GM21515 (cell line): ENCODE data around the gene CARS2.

Experiments
- ATAC-seq: cut with Tn5 transposase; IDR thresholded peaks from one replicate; pipeline ENCODE4 v1.9.1; 2021; ENCODE audit not compliant: unreplicated experiment

The CARS2 gene

DNA sequence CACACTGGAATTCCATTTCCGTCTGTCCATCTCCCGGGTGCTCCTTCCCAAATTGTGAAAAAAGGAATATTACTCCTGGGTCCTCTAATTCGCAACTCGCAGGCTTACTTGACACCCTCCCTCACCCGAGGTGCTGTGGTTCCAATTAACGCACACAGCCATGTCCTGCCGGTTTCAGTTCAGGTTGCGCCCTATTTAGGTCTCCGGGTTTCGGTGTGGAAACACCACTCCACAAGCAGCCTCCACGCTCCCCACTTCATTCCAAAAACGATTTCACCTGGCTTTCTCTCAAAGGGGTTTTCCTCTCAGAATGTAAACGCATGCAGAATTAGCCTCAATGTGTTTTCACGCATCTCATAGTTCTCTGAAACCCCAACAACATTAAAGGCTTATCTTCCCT lies 52.6 kb downstream of the CARS2 start:
- no peak for ATAC-seq

DNA sequence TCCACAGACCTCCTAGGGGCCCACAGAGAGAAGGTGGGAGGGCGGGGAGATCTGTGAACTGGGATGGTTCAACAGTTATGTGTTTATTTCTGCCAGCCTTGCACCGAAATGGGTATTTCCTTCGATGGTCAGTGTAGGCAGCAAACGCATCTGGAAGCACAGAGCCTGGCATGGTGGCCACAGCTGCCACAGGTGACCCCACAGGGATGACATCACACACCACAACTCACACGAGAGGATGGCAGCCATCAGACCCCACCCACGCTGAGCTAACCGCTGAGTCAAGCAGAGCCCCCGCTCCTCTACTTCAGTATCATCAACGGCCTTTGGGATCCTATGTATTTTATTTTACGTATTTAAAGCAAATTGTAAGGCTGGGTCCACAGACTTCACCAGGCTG lies 53.2 kb downstream of the CARS2 start:
- no peak for ATAC-seq

DNA sequence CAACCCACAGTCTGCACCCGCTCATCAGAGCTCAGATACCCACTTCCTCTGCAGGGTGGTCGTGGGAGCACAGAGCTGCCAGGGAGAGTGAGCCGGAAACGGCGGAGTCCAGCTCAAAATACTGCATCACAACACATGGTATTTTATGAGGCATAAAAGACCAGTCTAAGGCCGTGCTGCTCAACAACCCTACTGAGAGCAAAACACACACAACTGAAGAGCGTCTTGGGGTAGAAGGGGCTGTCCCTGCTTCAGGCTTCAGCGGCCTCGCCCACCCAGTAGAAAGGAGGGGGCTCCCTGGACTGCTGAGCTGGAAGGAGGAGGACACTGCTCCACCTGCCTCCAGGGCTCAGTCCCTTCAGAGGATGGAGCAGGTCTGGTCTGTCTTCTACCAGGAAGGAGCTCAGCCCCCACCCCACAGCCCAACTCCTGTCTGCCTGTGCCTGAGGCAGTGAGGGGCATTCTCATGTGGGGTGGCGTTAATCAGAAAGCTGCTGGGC lies 53.6 kb downstream of the CARS2 start:
- ATAC-seq: no peak

DNA sequence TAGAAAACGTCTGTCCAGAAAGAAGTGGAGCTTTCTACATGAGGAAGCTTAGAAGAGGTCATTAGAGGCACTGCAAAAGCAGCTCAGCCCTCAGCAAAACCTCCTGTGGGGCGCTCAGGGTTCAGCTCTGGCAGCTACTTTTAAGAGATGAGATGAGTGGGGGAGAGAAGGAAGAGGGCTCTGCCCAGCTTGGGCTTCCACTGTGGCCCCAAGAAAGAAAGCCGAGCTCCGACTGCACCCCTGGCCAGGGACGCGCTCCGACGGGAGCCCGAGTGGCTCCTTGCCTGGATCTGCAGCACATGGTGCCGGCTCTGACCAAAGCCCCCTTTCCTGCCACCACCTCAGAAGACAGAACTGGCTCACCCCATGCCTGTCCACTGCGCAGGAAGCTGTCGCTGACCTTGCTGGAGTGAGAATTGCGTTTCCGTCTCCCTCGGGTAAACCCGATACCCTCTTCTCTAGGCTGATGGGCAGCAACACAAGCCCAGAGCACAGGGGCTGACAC lies 54.1 kb downstream of the CARS2 start:
- ATAC-seq: no peak

DNA sequence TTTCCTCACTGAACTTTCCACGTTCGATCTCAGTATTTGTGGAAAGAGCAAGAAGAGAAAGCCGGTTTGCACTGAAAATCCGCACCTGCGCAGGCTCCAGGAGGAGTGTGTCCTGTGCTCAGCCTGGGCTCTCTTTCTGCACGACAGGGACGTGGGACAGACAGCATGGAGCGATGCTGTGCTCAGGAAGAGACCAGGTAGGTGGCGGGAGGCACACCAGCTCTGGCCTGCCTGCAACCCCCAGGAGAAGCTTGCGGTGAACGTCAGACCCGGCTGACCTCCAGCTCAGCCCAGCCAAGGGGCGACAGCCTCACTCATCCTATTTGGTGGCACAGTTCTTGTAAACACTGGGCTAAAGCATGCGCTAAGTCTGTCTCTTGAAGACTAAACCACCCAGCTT lies 54.6 kb downstream of the CARS2 start:
- ATAC-seq: no peak

DNA sequence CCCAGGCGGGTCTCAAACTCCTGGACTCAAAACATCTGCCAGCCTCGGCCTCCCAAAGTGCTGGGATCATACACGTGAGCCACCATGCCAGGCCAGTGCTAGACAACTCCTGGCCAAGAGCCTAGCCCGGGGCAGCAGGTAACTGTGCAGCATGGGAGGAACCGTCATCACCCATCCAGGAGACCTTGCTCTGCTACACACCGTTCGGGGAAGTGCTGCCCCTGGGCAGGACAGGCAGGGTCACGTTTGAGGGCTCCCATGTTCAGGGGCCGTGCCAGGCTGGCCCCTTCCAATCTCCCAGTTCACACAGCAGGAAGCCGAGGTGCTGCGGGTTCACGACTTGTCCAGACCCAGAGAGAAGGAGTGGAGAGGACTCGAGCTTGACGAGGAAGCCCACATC lies 55.5 kb downstream of the CARS2 start:
- ATAC-seq: no peak

DNA sequence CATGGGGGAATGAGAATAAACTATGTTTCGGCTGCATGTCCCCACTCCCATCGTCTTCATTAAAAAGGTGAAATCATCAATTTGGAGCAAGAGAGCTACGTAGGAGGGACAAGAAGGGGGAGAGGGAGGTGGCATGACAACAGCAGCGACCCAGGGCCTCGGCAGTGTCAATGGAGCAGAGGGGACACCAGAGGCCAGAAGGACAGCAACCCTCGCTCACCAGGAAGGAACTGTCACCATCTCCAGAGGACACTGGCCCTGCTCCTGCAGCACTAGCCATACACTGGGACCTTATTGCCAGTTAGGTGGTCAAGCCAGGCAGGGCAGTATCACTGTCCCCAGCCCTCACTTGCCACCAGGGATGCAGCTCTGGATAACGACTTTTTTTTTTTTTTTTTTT lies 56.4 kb downstream of the CARS2 start:
- no peak for ATAC-seq

DNA sequence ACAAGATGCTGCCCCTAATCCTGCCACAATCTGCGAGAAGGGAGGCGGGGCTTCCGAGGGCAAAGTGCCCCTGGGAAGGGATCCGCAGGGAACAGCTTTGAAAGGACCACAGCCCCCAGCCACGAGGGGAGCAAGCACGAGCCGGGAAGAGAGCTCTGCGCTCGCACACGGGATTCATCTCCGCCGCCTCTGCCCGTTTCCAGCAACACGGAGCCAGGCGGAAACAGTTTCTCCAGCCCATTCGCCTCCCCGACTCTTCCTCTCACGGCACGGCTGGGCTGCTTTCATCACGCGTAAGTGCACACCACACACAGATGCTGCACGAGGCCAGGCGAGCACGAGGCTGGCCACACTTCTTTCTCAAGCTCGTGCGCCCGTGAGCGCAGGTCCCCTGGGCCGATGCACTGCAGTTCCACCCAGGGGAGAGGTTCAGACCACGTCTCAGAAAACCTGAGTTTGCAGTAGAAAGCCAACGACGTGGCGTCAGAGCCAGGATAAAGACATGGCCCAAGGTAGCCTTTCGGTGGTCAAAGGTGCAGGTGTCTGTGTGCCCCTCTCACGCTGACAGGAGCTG lies 57.0 kb downstream of the CARS2 start:
- ATAC-seq: no peak

DNA sequence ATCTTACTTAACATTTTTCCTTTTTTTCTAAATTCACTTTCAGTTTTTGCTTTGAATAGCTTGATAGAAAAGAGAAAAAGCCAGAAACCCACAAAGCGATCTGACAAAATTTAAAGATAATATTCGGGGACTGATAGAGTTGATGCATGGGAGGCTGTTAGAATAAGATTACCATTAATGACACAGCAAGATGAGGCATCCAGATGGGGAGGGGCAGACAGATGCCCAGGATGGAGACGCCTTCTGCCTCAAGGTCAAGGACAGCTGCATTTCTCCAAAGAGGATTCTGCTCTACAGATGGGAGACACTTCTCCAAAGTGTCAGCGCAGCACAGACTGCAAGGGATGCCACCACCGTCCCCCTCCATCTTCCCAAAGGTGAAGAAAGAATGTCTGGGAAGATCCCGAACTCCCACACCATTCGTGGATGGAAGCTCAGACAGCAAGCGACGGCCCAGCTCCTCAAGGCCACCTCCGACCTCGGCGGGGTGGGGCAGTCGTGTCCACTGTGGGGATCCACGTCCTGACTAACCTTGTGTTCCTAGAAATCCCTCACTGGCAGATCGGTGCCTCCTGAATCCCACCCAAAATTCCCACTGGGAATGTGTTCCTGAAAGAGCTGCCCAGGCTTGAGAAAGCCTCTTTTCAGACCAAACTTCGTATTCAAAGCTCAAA lies 57.6 kb downstream of the CARS2 start:
- ATAC-seq: no peak

DNA sequence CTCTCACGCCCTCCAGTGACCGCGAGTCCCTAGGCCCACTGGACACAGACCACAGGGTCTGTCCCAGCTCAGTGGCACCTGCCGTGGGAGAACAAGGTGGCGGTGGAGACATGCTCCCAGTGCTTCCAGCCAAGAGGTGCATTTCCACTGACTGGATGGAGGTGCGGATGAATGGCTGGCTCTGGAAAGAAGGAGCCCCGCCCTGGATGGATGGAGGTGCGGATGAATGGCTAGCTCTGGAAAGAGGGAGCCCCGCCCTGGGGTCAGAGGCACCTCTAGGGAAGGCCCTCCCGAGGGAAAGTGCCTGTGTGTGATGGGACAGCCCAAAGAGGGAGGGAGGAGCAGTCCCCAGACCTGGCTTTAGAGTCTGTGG lies 58.6 kb downstream of the CARS2 start:
- no peak for ATAC-seq

DNA sequence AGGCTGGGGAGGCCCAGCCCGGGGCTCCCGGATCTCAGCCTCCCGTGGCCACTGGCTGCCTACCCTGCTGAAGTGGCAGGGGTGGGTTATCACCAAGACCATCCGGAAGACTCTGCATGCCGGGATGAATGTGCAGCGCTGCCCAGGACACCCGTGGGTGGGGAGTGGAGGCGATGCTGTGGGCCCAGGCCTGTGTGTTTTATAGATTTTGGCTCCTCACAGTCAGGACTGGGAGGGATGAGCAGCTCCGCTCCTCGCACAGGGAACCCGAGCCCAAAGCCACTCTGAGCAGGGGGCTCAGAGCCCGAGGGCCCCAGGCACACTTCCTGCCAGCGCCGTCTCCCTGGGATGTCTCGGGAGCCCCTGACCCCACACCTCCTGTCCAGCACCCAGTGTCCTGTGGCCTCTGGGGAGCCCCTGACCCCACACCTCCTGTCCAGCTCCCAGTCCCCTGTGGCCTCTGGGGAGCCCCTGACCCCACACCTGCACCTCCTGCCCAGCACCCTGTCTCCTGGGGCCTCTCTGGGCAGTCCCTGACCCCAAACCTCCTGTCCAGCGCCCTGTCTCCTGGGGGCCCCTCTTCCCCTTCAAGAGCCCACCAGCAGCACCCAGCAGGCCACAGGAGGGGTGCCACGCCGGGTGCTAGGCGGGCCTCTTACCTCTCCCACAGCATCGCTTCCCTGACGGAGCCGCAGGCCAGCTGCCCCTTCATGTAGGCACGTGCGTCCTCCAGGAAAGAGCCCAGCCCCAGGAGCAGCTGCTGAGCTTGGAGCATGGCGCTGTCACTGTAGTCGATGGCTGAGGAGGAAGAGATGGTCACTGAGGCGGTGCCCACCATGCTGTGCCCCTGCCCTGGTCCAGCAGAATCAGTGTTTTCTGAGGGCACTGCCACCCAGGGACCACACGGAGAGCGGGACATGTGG lies 59.2 kb downstream of the CARS2 start:
- ATAC-seq: no peak

DNA sequence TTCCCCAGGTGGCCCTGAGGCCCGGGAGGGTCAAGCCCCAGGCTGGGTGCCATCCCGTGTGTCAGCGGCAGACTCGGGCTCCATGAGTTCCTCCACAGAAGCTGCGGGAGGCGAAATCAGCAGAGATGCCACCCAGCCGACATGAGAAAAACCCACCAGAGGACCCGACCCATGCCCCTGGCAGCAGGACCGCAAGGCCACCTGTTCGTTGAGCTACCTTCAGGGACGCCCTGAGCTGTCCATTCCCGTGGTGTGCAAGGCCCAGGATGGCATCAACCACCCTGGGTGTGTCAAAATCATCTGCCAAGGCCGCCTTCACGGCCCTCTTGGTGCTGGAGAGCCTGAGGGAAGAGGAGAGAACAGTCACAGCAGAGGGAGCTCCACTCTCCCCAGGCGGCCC lies 60.2 kb downstream of the CARS2 start:
- no peak for ATAC-seq

DNA sequence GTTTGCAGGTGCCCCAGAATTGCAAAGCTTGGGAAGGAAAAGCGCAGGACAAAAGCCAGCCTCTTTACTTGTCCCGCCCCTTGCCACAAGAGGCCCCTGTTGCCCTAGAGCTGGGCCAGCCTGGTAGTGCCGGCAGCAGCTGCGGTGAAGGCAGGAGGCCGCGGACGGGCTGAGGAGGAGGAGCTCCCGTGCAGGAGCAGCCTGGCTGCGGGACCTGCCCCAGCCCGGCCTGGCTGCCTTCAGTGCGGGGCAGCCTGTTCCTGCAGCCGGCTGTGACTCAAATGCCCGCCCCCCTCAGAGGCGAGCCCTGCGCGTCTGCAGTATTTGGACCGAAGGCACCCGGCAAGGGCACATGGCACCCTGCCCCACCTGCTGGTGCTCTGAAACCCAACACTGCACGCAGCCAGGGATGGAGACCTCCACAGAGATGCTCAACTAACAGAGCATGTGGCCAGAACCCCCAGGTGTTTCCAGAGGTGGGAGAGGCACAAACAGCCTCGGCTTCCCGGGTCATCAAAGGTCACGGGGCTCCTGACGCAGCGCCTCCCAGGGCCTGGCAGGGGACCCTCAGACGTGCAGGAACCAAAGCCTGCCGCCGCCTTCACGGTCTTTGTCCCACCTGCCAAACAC lies 60.9 kb downstream of the CARS2 start:
- peak; percentile 73 for ATAC-seq

DNA sequence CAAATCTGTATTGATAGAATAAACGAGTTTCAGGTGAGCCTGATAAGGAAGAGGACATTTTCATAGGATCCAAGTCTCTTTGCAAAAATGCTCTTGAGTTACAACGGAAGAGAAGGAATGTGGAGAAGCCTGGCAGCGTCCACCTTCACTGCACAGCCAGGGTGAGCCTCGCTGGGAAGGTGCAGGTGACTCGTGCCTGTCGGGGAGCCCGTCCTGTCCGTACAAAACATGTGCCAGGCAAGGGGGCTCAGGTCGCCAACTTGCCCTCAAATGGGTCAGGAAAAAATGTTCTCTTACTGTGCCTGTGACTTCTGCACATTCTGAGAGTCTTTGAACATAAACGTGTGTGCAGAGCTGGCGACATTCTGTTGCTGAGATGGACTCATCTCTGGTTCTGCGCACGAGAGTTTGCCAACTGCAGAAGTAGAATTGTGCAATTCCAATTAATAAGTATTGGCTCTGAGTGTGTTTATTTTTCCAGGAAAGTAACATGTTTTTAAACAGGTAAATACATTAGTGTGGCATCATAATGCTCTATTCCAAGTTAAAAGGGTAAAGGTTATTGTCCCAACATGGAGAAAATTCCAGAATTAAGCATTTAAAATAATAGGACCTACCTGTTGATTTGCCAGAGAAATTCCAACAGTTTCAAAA lies 62.0 kb downstream of the CARS2 start:
- ATAC-seq: no peak

DNA sequence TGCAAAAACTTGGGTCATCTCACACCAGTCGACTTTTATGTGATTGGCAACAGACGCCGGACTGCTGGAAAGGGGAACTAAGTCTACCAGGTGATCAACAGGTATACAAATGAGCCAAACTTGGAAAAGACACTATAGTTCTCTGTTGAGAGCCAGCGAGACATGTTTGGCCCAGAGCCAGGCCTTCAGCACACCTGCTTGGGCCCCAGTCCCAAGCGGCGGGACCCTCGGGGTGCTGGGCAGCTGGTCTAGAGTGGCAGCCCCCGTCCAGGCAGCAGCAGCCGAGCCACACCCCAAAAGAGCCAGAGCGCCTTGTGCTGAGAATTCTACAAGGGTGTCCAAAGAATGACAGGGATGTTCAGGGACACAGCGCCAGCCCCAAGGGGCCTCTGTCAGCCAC lies 62.6 kb downstream of the CARS2 start:
- no peak for ATAC-seq

DNA sequence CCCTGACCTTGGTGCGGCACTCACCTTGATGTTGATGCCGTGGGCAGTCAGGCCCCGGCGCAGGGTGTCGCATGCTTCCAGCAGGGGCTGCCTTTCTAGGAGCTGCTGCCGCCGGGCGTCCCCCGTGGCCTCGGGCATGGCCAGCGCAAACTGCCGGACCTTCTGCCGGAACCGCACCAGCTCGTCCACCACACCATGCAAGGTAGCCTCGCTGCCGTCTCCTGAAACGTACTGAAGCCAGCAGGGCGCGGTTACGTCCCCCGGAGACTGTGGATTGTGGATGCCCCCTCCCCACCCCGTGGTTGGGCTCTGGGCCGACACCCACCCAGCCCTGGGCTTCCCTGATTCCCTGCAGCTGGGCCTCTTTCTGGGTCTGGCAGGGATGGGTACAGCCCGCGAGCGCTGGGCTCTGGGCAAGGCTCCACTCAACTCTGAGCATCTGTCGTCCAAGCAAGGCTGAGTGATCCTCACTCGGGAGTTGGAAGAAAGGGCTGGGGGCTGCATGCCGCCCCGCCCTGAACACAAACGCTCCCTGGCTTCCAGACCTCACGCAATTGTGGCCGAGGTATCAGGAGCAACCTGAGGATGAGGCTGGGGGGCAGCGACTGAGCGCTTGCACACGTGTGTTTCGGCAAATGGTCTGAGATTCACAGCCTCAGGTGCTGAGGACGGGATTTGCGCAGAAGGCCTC lies 63.5 kb downstream of the CARS2 start:
- no peak for ATAC-seq

DNA sequence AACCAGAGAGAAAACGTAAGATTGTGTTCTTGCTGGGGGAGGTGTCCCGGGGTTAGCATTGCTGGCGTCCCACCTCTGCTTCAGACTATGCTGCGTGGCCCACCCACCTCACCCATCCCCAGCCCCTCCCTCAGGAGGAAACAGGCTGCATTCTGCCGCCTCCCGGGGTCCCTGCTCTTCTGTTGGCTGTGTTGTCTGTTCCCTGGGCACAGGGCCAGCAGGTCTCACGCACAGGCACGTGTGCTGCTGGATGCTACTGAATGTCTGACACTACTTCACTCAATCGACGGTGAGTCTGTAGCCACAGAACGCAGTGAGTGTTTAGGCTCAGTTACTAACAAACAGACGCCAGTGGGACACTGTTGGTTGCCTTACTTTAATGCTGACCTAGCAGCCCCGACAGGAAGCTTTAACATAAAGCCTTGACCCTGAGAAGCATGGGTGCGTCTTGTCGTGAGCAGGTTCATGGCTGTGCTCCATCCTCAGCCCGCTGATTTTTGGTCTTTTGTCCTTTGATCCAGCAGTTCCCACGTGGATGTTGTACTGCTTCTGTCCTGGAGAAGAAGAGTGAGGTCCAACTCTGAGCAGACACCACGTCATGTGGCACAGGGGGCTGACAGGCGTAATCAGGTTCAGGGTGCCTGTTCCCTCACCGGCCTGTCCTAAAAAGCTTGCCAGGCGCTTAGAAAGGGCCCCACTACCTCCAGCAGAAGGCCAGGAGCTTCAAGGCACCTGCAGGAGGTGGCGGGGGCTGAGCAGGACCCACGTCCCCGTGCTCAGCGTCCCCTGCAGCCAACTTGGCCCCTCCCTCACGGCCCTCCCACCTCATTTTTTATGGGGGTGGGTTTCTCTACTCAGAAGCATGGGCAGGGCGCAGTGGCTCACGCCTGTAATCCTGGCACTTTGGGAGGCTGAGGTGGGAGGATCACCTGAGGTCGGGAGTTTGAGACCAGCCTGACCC lies 64.6 kb downstream of the CARS2 start:
- ATAC-seq: no peak

DNA sequence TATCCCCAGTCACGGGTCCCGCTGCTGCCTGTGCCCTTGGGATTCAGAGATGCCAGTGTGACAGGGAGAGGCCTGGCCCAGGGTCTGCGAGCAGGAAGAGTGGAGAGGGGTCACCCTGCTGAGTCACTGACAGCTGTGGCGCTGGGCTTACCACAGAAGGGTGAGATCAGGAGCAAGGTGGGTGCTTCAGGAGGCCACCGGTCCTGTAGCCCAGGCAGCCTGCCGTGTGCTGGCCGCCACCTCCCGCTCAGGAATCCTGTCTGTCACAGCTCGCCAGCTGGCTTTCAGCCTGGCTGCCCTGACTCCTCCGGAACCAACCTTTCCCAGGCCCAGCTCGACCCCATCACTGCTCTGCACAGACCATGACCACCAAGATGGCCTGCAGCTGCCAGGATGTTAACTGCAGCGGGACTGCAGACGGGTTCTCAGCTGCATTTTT lies 65.3 kb downstream of the CARS2 start:
- no peak for ATAC-seq

DNA sequence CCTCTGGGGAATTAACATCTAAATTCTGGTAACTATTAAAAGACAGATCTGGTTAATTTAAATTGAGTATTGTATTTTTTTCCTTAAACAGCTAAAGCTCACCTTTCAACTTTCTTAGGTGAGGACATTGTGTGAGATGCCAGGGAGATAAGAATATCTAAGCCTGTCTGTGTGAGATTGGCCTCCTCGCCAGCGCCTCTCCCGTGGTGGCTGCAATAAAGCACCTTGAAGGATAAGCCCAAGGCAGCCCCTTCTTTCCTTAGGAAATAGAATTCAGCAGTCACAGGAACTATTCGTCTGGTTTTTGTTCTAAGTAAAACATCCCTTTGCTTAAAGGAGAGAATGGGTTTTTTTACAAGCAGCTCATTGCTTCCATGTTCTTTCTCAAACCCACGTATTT lies 66.0 kb downstream of the CARS2 start:
- no peak for ATAC-seq
